ENCODE measurements around the gene IFNA5. TPM values are rescaled to one million over a fixed set of nuclear protein-coding genes. Genes with fewer than 3 reads are reported as not detected.

IFNA5 gene
- total and polyA plus RNA-seq, 2 of the 4 experiments (the other 2 are of a cell fraction), result not detected

DNA sequence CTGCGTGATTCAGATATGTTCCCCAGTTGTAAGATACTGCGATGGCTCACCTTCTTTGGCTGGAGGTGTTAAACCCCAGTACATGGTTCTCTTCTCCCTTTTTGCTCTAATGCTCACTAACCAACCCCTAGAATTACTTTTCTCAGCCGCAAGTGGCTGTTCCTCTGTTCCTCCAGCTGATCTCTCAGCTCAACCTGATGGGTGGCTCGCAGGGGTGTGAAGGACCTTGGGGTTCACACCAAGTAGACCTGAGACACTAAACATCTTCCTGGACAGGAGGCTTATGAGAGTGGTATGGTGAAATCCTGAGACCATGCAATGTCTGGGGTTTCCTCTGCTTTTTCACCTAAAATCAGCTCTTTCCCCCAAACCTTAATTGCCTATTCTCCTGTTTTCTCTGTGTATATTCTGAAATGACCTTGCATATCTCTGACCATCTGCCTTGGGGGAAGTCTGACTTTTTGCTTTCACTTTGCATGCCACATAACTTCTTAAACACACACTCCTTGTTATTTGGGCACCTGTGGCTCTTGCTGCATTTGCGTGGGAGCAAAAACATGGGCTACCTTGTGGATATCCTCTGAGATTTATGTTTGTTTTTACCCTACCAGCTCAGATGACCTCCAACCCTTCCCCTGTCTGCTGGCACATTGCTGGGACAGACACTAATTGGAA, 49.4 kb downstream of the IFNA5 start:
- DNase-seq (no peak), ATAC-seq (ENCODE audit: low read depth) (no peak)
- no peak overlapping the region for H3K14ac ChIP-seq (replicated peaks; ENCODE audit: low read depth, low read length)
- no peak overlapping the region for H3K4me2 ChIP-seq (ENCODE audit: low read depth, low read length)
- H2BK120ac ChIP-seq (ENCODE audit: low read depth, low read length), result no peak overlapping the region
- no peak overlapping the region for H4K91ac ChIP-seq (ENCODE audit: insufficient read depth, low read depth, low read length)
- no peak overlapping the region for H3K4me3 ChIP-seq (ENCODE audit: insufficient read depth, low read depth, low read length)
- H3K9me1 ChIP-seq (ENCODE audit: insufficient read depth, low read length), result no peaks in the 10 kb centered on the region
- H2AK5ac ChIP-seq (ENCODE audit: low read depth, low read length), result no peak overlapping the region
- no peak overlapping the region for H2AK9ac ChIP-seq (replicated peaks; ENCODE audit: low read depth, low read length, poor library complexity)
- H3K23ac ChIP-seq (ENCODE audit: low read depth, low read length), result no peak overlapping the region
- H2BK20ac ChIP-seq (ENCODE audit: low read depth, low read length), result no peak overlapping the region
- no peak overlapping the region for H2BK5ac ChIP-seq (ENCODE audit: low read depth, low read length, poor library complexity, severe bottlenecking)
- H3K4ac ChIP-seq (ENCODE audit: low read depth, low read length), result no peak overlapping the region
- ChIA-PET POLR2A (ENCODE audit: unreplicated experiment) (no interaction called here), CTCF (no interaction called here)
- H4K8ac ChIP-seq (ENCODE audit: low read depth in 2 of 2, low read length in 2 of 2), result no peak overlapping the region
- dilution Hi-C loops (cut with HindIII; ENCODE audit: low sequenced_read_pairs, unreplicated experiment) (no loop called here), intact Hi-C loops (cut with micrococcal nuclease) (no loop called here), in situ Hi-C loops (cut with MboI; ENCODE audit: low sequenced_read_pairs) (no loop called here)
- no peaks in the 10 kb centered on the region for H3K9me3 ChIP-seq (ENCODE audit: control insufficient read depth, insufficient read depth, low read length)
- no TSS peak for BruUV-seq (replicated peaks)
- no peaks in the 10 kb centered on the region for H3K79me1 ChIP-seq (ENCODE audit: low read depth in 1 of 2, low read length in 2 of 2)
- no peak overlapping the region for H3K56ac ChIP-seq (ENCODE audit: extremely low read depth, insufficient read depth, low read length)
- H2BK15ac ChIP-seq (ENCODE audit: low read depth, low read length), result no peak overlapping the region
- H4K5ac ChIP-seq (ENCODE audit: low read depth, low read length), result no peak overlapping the region
- H3K9ac ChIP-seq (ENCODE audit: low read depth, low read length), result no peak overlapping the region
- TF ChIP-seq FOS (IDR thresholded peaks at IDR 0.05; ENCODE audit: low read depth, low read length) (no peak), NFE2L2 (IDR thresholded peaks at IDR 0.05; ENCODE audit: low read depth, low read length) (no peak), CEBPB (IDR thresholded peaks at IDR 0.05; ENCODE audit: low read depth, low read length) (no peak), MXI1 (IDR thresholded peaks at IDR 0.05; ENCODE audit: borderline replicate concordance, low read depth, low read length) (no peak), RFX5 (IDR thresholded peaks at IDR 0.05; ENCODE audit: low read depth, low read length) (no peak), SMC3 (IDR thresholded peaks at IDR 0.05; ENCODE audit: low read depth, low read length) (no peak)
- TF ChIP-seq, protein P1, sequence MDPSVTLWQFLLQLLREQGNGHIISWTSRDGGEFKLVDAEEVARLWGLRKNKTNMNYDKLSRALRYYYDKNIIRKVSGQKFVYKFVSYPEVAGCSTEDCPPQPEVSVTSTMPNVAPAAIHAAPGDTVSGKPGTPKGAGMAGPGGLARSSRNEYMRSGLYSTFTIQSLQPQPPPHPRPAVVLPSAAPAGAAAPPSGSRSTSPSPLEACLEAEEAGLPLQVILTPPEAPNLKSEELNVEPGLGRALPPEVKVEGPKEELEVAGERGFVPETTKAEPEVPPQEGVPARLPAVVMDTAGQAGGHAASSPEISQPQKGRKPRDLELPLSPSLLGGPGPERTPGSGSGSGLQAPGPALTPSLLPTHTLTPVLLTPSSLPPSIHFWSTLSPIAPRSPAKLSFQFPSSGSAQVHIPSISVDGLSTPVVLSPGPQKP (IDR thresholded peaks at IDR 0.05; ENCODE audit: borderline replicate concordance, low read depth, low read length), result no peak
- peaks cover 17% of the 10 kb centered on the region for H3K27me3 ChIP-seq (ENCODE audit: control insufficient read depth, insufficient read depth, low read length)
- no peak overlapping the region for H2AFZ ChIP-seq (replicated peaks; ENCODE audit: low read length, poor library complexity)
- H4K20me1 ChIP-seq (ENCODE audit: insufficient read depth, low read length), result no peaks in the 10 kb centered on the region
- 80% methylated on average over 1 of the region's 5 CpGs; no CpG with 5 or more reads in 1 of the 2 experiments for WGBS, 2 experiments (ENCODE audit: extremely low coverage in 2 of 2, insufficient read length in 1 of 2)
- H3K4me1 ChIP-seq (ENCODE audit: control insufficient read depth, insufficient read depth, low read length), result 0 out of 2 replicates have a peak, but pooled peaks cover 1% of the 10 kb centered on the region
- H3K18ac ChIP-seq (ENCODE audit: low read depth, low read length), result no peak overlapping the region
- no peak overlapping the region for H3K27ac ChIP-seq (ENCODE audit: insufficient read depth, low read length)
- H3K36me3 ChIP-seq (ENCODE audit: control insufficient read depth, insufficient read depth, low read length), result no peaks in the 10 kb centered on the region

Other genes starting within 250 kb of the IFNA5 start
- gene IFNB1, start 227.4 kb downstream of the IFNA5 start, total RNA-seq (2012; rRNA removed), result not detected in 2 replicates
- gene IFNB1, start 227.4 kb downstream of the IFNA5 start, polyA plus RNA-seq (2012; rRNA removed), result not detected in 2 replicates
- not detected in 2 replicates for gene IFNW1, start 163.5 kb downstream of the IFNA5 start, total RNA-seq (2012; rRNA removed)
- not detected in 2 replicates for gene IFNW1, start 163.5 kb downstream of the IFNA5 start, polyA plus RNA-seq (2012; rRNA removed)
- gene IFNA21, start 138.7 kb downstream of the IFNA5 start, total RNA-seq (2012; rRNA removed), result not detected in 2 replicates
- not detected in 2 replicates for gene IFNA21, start 138.7 kb downstream of the IFNA5 start, polyA plus RNA-seq (2012; rRNA removed)
- not detected in 2 replicates for gene IFNA4, start 117.7 kb downstream of the IFNA5 start, total RNA-seq (2012; rRNA removed)
- gene IFNA4, start 117.7 kb downstream of the IFNA5 start, polyA plus RNA-seq (2012; rRNA removed), result not detected in 2 replicates
- gene IFNA7, start 103.1 kb downstream of the IFNA5 start, total RNA-seq (2012; rRNA removed), result not detected in 2 replicates
- not detected in 2 replicates for gene IFNA7, start 103.1 kb downstream of the IFNA5 start, polyA plus RNA-seq (2012; rRNA removed)
- gene IFNA10, start 98.2 kb downstream of the IFNA5 start, total RNA-seq (2012; rRNA removed), result not detected in 2 replicates
- gene IFNA10, start 98.2 kb downstream of the IFNA5 start, polyA plus RNA-seq (2012; rRNA removed), result not detected in 2 replicates
- not detected in 2 replicates for gene IFNA16, start 88.0 kb downstream of the IFNA5 start, total RNA-seq (2012; rRNA removed)
- not detected in 2 replicates for gene IFNA16, start 88.0 kb downstream of the IFNA5 start, polyA plus RNA-seq (2012; rRNA removed)
- gene IFNA17, start 77.1 kb downstream of the IFNA5 start, total RNA-seq (2012; rRNA removed), result not detected in 2 replicates
- not detected in 2 replicates for gene IFNA17, start 77.1 kb downstream of the IFNA5 start, polyA plus RNA-seq (2012; rRNA removed)
- gene IFNA14, start 65.3 kb downstream of the IFNA5 start, total RNA-seq (2012; rRNA removed), result not detected in 2 replicates
- gene IFNA14, start 65.3 kb downstream of the IFNA5 start, polyA plus RNA-seq (2012; rRNA removed), result not detected in 2 replicates
- gene KLHL9, start 30.1 kb upstream of the IFNA5 start, total RNA-seq (2012; rRNA removed), result 46.4 and 68.6 TPM in 2 replicates
- gene KLHL9, start 30.1 kb upstream of the IFNA5 start, polyA plus RNA-seq (2012; rRNA removed), result 10.2 and 12.9 TPM in 2 replicates
- gene IFNA6, start 45.6 kb upstream of the IFNA5 start, total RNA-seq (2012; rRNA removed), result not detected in 2 replicates
- not detected in 2 replicates for gene IFNA6, start 45.6 kb upstream of the IFNA5 start, polyA plus RNA-seq (2012; rRNA removed)
- not detected in 2 replicates for gene IFNA13, start 62.7 kb upstream of the IFNA5 start, total RNA-seq (2012; rRNA removed)
- not detected in 2 replicates for gene IFNA13, start 62.7 kb upstream of the IFNA5 start, polyA plus RNA-seq (2012; rRNA removed)
- gene IFNA2, start 80.1 kb upstream of the IFNA5 start, total RNA-seq (2012; rRNA removed), result not detected in 2 replicates
- not detected in 2 replicates for gene IFNA2, start 80.1 kb upstream of the IFNA5 start, polyA plus RNA-seq (2012; rRNA removed)
- not detected in 2 replicates for gene IFNA8, start 103.8 kb upstream of the IFNA5 start, total RNA-seq (2012; rRNA removed)
- gene IFNA8, start 103.8 kb upstream of the IFNA5 start, polyA plus RNA-seq (2012; rRNA removed), result not detected in 2 replicates
- not detected in 2 replicates for gene IFNA1, start 135.1 kb upstream of the IFNA5 start, total RNA-seq (2012; rRNA removed)
- gene IFNA1, start 135.1 kb upstream of the IFNA5 start, polyA plus RNA-seq (2012; rRNA removed), result not detected in 2 replicates
- gene IFNE, start 177.0 kb upstream of the IFNA5 start, total RNA-seq (2012; rRNA removed), result 1.8 and 1.9 TPM in 2 replicates
- gene IFNE, start 177.0 kb upstream of the IFNA5 start, polyA plus RNA-seq (2012; rRNA removed), result 0.96 and 1.4 TPM in 2 replicates

Measured in IMR-90 (cell line).